ENCODE data around the gene POLL.
A peak's percentile ranks its signal among the peaks of the same experiment; 100 is the strongest.
"Not testable (repeated sequence)": the region's sequence is repeated elsewhere in the genome, so short reads cannot be mapped to it uniquely, and the experiment has no call there.

POLL gene

DNA sequence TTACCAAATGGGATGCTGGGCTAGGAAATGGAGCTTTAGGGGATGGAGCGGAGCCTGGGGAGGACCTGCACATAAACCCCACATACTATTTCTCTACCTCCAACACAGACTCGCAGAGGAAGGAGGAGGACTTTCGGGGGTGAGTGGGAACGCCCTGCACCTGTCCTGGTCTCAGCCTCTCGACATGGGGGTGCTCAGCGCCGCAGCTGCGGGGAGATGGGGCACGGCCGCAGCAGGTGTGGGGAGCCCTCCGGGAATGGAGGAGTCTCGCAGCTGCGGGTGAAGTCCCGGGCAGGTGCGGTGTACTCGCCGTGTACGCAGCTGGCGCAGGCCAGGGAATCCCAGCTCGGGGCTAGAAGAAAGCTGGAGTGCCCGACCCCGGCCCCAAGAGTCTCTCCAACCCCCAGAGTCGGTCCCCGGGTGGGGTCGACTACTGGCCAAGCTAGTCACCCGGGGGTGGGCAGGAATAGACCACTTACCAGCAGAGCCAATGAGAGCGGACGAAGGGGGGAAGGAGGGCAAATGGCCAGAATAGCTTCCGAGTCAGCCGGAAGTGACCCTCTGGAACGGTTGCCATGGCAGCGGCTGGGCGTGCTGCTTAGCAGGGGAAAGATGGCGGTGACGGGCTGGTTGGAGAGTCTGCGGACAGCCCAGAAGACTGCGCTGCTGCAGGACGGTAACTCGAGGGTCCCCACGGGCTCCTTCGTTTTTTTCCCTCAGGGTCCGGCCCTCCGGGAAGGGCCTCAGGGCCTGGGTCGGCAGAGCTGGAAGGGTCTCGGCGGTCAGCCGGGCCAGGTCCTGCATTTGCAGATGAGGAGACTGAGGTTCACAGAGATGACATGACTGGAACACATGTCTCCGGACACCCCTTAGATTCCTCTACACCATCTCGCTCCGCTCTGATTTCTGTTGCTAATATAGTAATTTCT lies at the start of gene POLL, which contains the start of gene DPCD:
Gene POLL (minus strand): TSS at position 533 of the 929 bp plus-strand sequence. CDS start 897 bp downstream, outside the sequence.
Gene DPCD (plus strand): TSS at position 597 of the 929 bp plus-strand sequence. CDS start 16 bp downstream, at position 613.
- peak; percentile 89 for DNase-seq (ENCODE audit: low read depth)

DNA sequence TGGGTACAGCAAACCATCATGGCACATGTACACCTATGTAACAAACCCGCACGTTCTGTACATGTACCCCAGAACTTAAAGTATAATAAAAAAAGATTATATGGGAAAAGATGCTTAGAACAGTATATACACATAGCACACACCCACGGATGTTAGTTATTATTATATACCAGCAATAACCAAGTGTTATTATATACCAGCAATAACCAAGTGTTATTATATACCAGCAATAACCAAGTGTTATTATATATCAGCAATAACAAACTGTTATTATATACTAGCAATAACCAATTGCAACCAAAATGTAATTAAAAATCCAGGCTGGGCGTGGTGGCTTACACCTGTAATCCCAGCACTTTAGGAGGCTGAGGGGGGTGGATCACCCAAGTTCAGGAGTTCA lies 45.5 kb upstream of the POLL start:
- DNase-seq (ENCODE audit: low read depth), result not testable (repeated sequence)

GRCh38 chr10:101631821-101632475 lies 43.9 kb upstream of the POLL start:
- no peak for DNase-seq (ENCODE audit: low read depth)

DNA sequence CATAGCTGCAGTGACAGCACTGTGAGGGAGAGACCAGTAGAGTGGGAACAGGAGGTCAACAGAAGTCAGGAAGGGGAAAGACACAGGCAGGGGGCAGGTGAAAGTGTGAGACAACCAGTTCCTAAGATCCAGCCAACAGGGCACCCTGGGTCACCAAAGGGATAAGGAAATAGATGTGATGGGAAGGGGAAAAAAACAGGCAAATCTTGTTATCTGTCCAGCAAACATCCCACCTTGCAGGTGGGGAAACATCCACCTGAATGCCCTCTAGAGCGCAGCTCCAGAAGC lies 42.5 kb upstream of the POLL start:
- no peak for DNase-seq (ENCODE audit: low read depth)

DNA sequence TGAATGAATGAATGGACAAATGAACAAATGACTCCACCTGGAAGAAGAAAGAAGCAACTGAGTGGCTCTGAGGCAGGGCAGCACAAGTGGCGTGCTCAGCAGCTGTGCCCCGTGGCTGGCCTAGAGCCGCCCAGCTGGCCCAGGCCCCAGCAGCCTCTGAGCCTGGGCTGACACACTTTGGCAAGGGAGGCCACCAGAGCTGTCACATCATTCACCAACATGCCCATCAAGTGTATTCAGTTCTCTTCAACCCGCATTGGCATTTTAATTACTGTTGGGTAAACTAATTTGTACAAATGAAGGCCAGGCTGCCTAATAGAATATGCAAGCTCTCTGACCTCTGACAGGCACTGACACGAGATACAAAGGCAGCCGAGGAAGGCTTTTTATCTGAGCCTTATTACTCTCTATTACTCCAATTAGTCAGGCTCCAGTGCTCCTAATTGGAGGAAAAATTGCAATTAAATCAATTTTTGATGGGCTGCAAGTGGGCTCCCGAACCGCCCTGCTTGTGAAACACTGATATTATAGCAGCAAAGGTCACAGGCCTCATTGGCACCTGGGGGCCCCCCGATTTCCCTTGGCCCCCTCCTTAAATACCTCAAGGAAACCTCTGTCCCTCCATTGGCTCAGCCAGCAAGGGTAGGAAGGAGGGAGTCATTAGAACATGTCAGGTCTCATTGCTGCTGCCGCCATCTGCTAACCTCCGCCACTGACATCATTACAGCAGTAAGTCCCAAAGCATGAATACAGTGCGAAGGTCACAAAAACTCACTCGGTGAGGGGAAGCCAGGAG lies 42.0 kb upstream of the POLL start:
- no peak for DNase-seq (ENCODE audit: low read depth)

DNA sequence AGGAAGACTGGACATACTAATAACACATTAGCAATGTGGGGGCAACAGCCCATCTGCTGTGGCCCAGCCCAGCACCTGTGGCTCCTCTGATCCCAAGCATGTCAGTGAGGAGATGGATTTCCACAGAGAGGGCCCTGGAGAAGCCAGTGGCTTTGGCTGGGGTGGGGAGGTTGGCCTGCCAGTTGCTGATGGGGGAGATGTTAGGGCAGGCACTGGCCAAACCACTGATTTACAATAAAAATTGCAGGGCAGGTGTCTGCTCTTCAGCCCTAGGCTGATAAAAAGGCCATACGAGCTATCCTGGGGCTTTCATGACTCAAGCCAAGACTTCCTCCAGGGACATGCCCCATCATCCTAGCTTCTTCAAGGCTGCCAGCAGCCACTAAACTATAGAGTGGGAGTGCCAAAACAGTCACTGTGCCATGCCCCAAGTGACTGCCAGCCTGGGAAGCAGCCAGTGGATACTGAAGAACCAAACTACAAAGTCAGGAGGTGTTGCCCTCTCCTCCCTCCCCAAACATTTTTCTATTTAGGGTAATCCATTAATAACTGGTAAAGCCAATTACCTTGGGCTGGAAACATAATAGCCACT lies 37.9 kb upstream of the POLL start:
- no peak for DNase-seq (ENCODE audit: low read depth)

DNA sequence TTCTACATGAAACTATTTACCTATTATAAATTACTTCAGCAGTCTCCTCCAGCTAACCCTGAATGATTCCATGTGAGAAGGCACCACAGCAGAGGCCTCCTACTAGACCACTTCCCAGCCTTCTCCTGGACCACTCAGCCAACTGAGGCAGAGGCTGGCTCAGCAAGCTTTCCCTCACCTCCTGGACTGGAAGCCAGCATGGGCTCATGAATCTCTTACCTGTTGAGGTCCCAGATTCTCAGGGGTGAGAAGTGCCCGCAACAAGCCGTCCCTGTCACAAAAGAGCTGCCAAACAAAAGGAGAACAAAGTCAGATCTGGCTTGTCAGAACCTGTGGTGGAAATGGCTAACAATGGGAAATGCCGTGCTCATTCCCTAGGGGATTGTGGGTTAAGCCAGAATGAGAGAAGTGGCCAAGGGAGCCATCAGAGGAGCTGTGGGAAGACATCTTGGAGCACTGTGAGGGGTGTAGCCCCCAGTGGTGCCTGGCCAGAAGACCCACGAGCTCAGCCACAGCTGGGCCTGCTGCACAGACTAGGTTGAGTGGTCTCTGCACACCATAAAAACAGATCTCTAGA lies 36.6 kb upstream of the POLL start:
- no peak for DNase-seq (ENCODE audit: low read depth)

- DNase-seq (ENCODE audit: low read depth), result no peak
Observed at GRCh38 chr10:101623528-101623927, 35.5 kb upstream of the POLL start.

DNA sequence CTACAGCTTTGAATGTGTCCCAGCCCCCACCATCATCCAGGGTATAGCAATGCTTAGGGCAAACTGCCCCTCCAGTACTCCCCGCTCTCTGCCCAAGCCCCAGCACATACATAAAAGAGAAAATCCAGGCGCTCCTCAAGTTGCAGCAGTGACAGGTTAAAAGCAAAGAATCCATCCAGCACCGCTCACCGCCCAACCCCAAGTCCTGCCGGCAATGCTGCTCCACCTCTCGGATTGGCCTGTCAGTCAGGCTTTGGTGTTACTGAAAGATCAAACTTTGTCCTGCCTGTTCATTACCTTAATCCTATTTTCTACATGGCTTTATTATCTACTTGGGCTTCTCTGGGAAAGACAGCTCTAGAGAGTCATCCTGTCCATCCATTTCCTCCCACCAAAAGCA lies 31.9 kb upstream of the POLL start:
- DNase-seq (ENCODE audit: low read depth), result no peak

- no peak for DNase-seq (ENCODE audit: low read depth)
Observed at GRCh38 chr10:101618871-101619270, 30.8 kb upstream of the POLL start.

DNA sequence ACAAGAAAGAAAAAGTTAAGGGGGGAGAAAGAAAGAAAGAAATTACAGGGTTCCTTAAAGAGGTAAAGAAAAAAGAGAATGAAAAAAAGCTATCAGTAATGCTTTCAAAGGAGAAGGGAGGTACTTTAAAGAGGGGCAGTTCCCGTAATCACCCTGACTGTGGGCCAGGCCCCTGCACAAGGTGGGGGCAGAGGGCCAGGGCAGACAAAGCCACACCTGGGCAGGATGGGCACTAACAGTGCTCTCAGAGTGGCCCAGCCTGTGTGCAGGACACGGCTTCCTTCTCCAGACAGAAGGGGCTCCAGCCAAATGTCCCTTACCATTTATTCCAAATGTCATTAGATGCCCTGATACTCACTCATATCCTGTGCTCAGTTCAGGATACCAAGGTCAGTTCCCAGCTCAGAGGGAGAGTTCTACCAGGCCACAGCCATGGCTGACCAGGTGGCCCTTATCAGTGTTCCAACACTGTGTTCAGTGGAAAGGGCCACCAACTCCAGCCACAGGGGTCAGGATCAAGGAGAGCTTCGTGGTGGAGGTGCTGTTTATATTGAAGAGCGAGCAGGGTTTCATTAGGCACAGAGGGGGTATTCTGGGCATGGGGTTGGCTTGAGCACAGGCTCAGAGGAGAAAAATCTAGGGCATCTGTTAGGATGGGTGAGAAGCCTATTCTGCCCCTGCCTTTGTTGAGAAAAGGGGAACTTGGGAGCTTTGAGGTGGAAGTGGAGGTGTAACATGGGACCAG lies 29.9 kb upstream of the POLL start:
- DNase-seq (ENCODE audit: low read depth), result no peak

GRCh38 chr10:101617102-101617823 lies 29.2 kb upstream of the POLL start:
- no peak for DNase-seq (ENCODE audit: low read depth)

DNA sequence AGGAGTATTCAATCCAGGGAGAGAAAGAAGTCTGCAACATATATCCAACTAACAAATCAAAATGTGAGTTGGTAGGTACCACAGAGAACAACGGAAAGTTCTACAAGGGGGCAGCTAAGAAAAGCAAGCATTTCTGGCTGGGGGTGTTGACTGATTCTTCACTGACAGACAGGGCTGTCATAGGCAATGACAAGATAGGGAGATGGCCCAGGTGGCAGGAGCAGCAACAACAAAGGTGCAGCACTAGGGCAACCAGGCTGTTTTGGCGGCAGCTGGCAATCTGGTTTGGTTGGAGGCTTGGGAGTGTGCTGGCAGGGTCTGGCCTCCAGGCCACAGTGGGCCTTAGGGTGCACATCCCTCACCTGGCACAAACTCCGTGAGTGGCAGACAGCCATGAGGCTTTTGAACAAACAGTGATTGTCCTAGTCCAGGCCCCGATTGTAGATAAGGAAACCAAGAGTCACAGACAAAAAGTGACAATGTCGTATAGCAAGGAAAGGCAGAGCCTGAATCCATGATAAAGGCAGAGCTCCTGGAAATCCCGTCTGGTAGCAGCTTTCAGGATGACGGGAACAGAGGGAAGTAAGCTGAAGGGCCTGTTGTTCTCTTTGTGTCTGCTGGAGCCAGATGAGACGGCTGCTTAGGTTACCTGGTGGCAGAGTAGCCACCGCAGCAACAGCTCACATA lies 28.5 kb upstream of the POLL start:
- no peak for DNase-seq (ENCODE audit: low read depth)

GRCh38 chr10:101615525-101616116 lies 27.6 kb upstream of the POLL start:
- DNase-seq (ENCODE audit: low read depth), result no peak

GRCh38 chr10:101614663-101615524 lies 26.8 kb upstream of the POLL start:
- no peak for DNase-seq (ENCODE audit: low read depth)

- no peak for DNase-seq (ENCODE audit: low read depth)
Observed at GRCh38 chr10:101613646-101614045, 25.6 kb upstream of the POLL start.

DNA sequence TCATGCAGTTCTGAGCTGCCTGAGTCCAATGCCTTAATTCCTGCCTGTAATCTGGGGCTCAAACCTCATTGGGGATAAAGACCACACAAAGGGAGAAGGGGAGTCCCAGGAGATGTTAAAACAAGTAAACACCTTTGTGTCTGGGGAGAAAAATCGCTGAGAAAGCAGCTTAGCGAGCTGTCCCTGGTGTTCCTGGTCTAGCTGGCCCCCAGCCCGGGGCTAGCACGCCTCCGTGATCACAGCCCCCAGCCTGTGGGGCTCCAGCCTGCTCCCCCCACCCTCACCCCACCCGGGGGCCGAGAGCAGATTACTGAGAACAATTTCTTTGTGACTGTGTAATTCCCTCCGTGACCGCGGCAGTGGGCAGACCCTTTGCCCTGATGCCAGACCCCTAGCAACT lies 24.8 kb upstream of the POLL start:
- no peak for DNase-seq (ENCODE audit: low read depth)

DNA sequence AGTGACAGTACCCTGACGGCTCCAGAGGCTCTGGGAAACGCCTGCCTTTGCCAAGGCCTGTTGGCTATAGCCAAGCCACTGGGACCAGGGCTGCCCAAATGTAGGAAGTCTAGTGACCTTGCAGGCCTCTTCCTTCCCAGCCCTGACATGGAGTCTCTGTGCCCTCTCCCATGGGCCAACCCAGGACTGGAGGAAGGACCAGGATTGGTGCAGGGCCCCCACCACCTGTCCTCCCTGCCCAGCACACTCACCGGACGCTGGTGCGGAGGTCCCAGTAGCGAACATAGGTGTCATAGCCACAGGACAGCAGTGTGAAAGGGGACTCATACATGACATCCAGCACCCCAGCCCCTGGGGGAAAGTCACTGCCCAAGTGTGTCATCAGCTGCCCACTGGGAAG lies 24.0 kb upstream of the POLL start:
- no peak for DNase-seq (ENCODE audit: low read depth)

Data from activated T-cell treated with anti-CD3 and anti-CD28 coated beads for 48 hours (primary cell).